Measurements from ENCODE around the gene CCDC77.

- TF ChIP-seq CREB1 (IDR thresholded peaks at IDR 0.05; ENCODE audit: low read depth) (no peak), ZBTB7A (IDR thresholded peaks at IDR 0.05; ENCODE audit: low read depth) (no peak), YY1 (IDR thresholded peaks at IDR 0.05; ENCODE audit: low read depth) (no peak), FOXM1 (IDR thresholded peaks at IDR 0.05; ENCODE audit: borderline replicate concordance, low read depth) (no peak), TAF1 (IDR thresholded peaks at IDR 0.05; ENCODE audit: low read depth) (no peak), TCF12 (IDR thresholded peaks at IDR 0.05; ENCODE audit: low read depth) (no peak), RAD21 (IDR thresholded peaks at IDR 0.05; ENCODE audit: low read depth) (no peak), CEBPB (IDR thresholded peaks at IDR 0.05) (no peak), USF1 (IDR thresholded peaks at IDR 0.05) (no peak), EP300 (IDR thresholded peaks at IDR 0.05; ENCODE audit: borderline replicate concordance) (no peak), MAX (IDR thresholded peaks at IDR 0.05) (no peak), REST (IDR thresholded peaks at IDR 0.05; ENCODE audit: low read depth) (no peak)
Measured at GRCh38 chr12:466039-466438, 64.6 kb downstream of the CCDC77 start.
